NCI-H2107 treated with DMSO at 0.1 percent for 48 hours (cell line): ENCODE measurements around the gene GPER1.
A peak's percentile ranks its signal among the peaks of the same experiment; 100 is the strongest.

ENCODE experiments used
- DNase-seq: peaks from one replicate; lab custom pipeline; 2025; ENCODE audit not compliant: unreplicated experiment; lab: John Stamatoyannopoulos, UW

GPER1 gene

GRCh38 chr7:1053816-1054370 lies 34.0 kb upstream of the GPER1 start:
- no peak for DNase-seq

GRCh38 chr7:1054438-1054837 lies 33.5 kb upstream of the GPER1 start:
- no peak for DNase-seq

- DNase-seq = peak; percentile 77
These were observed 33.0 kb upstream of the GPER1 start for GRCh38 chr7:1054861-1055450.

GRCh38 chr7:1055491-1055955 lies 32.4 kb upstream of the GPER1 start:
- no peak for DNase-seq

GRCh38 chr7:1055956-1056784 lies 31.7 kb upstream of the GPER1 start:
- peak; percentile 49 for DNase-seq

- DNase-seq = no peak
These were observed 31.0 kb upstream of the GPER1 start for GRCh38 chr7:1056785-1057410.

- no peak for DNase-seq
These were observed 30.3 kb upstream of the GPER1 start for GRCh38 chr7:1057416-1058291.

- peak; percentile 20 for DNase-seq
These were observed 29.6 kb upstream of the GPER1 start for GRCh38 chr7:1058311-1058710.

GRCh38 chr7:1058821-1059199 lies 29.1 kb upstream of the GPER1 start:
- peak; percentile 47 for DNase-seq

GRCh38 chr7:1059200-1060091 lies 28.5 kb upstream of the GPER1 start:
- DNase-seq = no peak

GRCh38 chr7:1060315-1061072 lies 27.4 kb upstream of the GPER1 start:
- DNase-seq = no peak

GRCh38 chr7:1061180-1061579 lies 26.7 kb upstream of the GPER1 start:
- DNase-seq = no peak

GRCh38 chr7:1062296-1063294 lies 25.3 kb upstream of the GPER1 start:
- no peak for DNase-seq

GRCh38 chr7:1063361-1063760 lies 24.6 kb upstream of the GPER1 start:
- no peak for DNase-seq

- no peak for DNase-seq
These were observed 23.3 kb upstream of the GPER1 start for GRCh38 chr7:1064581-1064980.

GRCh38 chr7:1065263-1065584 lies 22.7 kb upstream of the GPER1 start:
- no peak for DNase-seq

- peak; percentile 34 for DNase-seq
These were observed 22.2 kb upstream of the GPER1 start for GRCh38 chr7:1065585-1066241.

- DNase-seq = no peak
These were observed 21.7 kb upstream of the GPER1 start for GRCh38 chr7:1066242-1066588.
